GM18909 (cell line): ENCODE results near the gene EGLN1.

ENCODE experiments used
- ATAC-seq: cut with Tn5 transposase; IDR thresholded peaks from one replicate; pipeline ENCODE4 v1.9.1; 2021; ENCODE audit warnings: mild to moderate bottlenecking; ENCODE audit not compliant: unreplicated experiment, poor library complexity

Gene EGLN1

GRCh38 chr1:231401478-231401877 is 20.6 kb downstream of the EGLN1 start:
- no peak for ATAC-seq

- ATAC-seq: no peak
These were observed 24.0 kb downstream of the EGLN1 start for GRCh38 chr1:231397886-231398671.

GRCh38 chr1:231396643-231397042 is 25.4 kb downstream of the EGLN1 start:
- ATAC-seq: no peak

- no peak for ATAC-seq
These were observed 26.1 kb downstream of the EGLN1 start for GRCh38 chr1:231395998-231396390.

- no peak for ATAC-seq
These were observed 26.8 kb downstream of the EGLN1 start for GRCh38 chr1:231395076-231395997.

GRCh38 chr1:231393668-231394067 is 28.4 kb downstream of the EGLN1 start:
- ATAC-seq: no peak

GRCh38 chr1:231392389-231393131 is 29.5 kb downstream of the EGLN1 start:
- ATAC-seq: no peak

- ATAC-seq: no peak
These were observed 32.0 kb downstream of the EGLN1 start for GRCh38 chr1:231390071-231390470.

- no peak for ATAC-seq
These were observed 34.1 kb downstream of the EGLN1 start for GRCh38 chr1:231387770-231388669.

- ATAC-seq: no peak
These were observed 35.6 kb downstream of the EGLN1 start for GRCh38 chr1:231386466-231386865.

GRCh38 chr1:231385416-231385748 is 36.7 kb downstream of the EGLN1 start:
- ATAC-seq: no peak

- no peak for ATAC-seq
These were observed 37.2 kb downstream of the EGLN1 start for GRCh38 chr1:231384696-231385415.

GRCh38 chr1:231383159-231383860 is 38.8 kb downstream of the EGLN1 start:
- no peak for ATAC-seq

GRCh38 chr1:231382426-231382825 is 39.7 kb downstream of the EGLN1 start:
- ATAC-seq: no peak

GRCh38 chr1:231381729-231382128 is 40.4 kb downstream of the EGLN1 start:
- ATAC-seq: no peak

- ATAC-seq: peak; percentile 69
These were observed 45.1 kb downstream of the EGLN1 start for GRCh38 chr1:231376875-231377549.

GRCh38 chr1:231376101-231376500 is 46.0 kb downstream of the EGLN1 start:
- no peak for ATAC-seq

- no peak for ATAC-seq
These were observed 47.7 kb downstream of the EGLN1 start for GRCh38 chr1:231374394-231374793.
